HL-60/S4 treated with retinoic acid at 250 ng/mL for 4 days and 3 days (cell line): ENCODE measurements around the gene AQP12A.
"Not testable (repeated sequence)": the region's sequence is repeated elsewhere in the genome, so short reads cannot be mapped to it uniquely, and the experiment has no call there.

ENCODE experiments used
- in situ Hi-C: fragments of 300-500 bp; cut with MboI; formaldehyde crosslinking; loops from 2 replicates; pipeline ENCODE4 v1.7.0; 2022; ENCODE audit warnings: low sequenced_read_pairs

The AQP12A gene

GRCh38 chr2:240691631-240692420 lies at the start of gene AQP12A:
AQP12A (plus strand) TSS chr2:240691866; CDS start chr2:240691914, 48 bp downstream.
- in situ Hi-C loops = not testable (repeated sequence)

- in situ Hi-C loops = no loop called here
Measured at GRCh38 chr2:240642061-240642805, 49.4 kb upstream of the AQP12A start.

GRCh38 chr2:240642806-240643092 lies 48.9 kb upstream of the AQP12A start:
- in situ Hi-C loops = no loop called here

GRCh38 chr2:240643093-240643810 lies 48.4 kb upstream of the AQP12A start:
- in situ Hi-C loops = no loop called here

- in situ Hi-C loops = no loop called here
Measured at GRCh38 chr2:240643811-240644150, 47.9 kb upstream of the AQP12A start.

- in situ Hi-C loops = no loop called here
Measured at GRCh38 chr2:240644171-240644651, 47.5 kb upstream of the AQP12A start.

GRCh38 chr2:240644859-240645301 lies 46.8 kb upstream of the AQP12A start:
- in situ Hi-C loops = no loop called here

- in situ Hi-C loops = no loop called here
Measured at GRCh38 chr2:240645346-240645745, 46.3 kb upstream of the AQP12A start.

GRCh38 chr2:240645801-240646175 lies 45.9 kb upstream of the AQP12A start:
- in situ Hi-C loops = no loop called here

GRCh38 chr2:240646176-240646899 lies 45.3 kb upstream of the AQP12A start:
- in situ Hi-C loops = no loop called here

- in situ Hi-C loops = no loop called here
Measured at GRCh38 chr2:240646900-240647502, 44.7 kb upstream of the AQP12A start.

GRCh38 chr2:240647503-240648154 lies 44.0 kb upstream of the AQP12A start:
- in situ Hi-C loops = no loop called here

GRCh38 chr2:240648155-240648649 lies 43.5 kb upstream of the AQP12A start:
- in situ Hi-C loops = no loop called here

GRCh38 chr2:240648650-240649275 lies 42.9 kb upstream of the AQP12A start:
- in situ Hi-C loops = no loop called here

GRCh38 chr2:240649331-240649730 lies 42.3 kb upstream of the AQP12A start:
- in situ Hi-C loops = no loop called here

- in situ Hi-C loops = no loop called here
Measured at GRCh38 chr2:240650254-240650965, 41.3 kb upstream of the AQP12A start.

GRCh38 chr2:240651185-240651584 lies 40.5 kb upstream of the AQP12A start:
- in situ Hi-C loops = no loop called here

GRCh38 chr2:240655931-240656886 lies 35.5 kb upstream of the AQP12A start:
- in situ Hi-C loops = no loop called here
